ENCODE measurements around the gene DXO. TPM values are rescaled to one million over a fixed set of nuclear protein-coding genes. Genes with fewer than 3 reads are reported as not detected.

DXO gene
- total RNA-seq, 1 experiment from 2014 or later: 17.9 TPM

- no peak for DNase-seq (ENCODE audit: low spot score)
Measured at GRCh38 chr6:31930962-31931361, 41.0 kb downstream of the DXO start.

- no peak for DNase-seq (ENCODE audit: low spot score)
Measured at GRCh38 chr6:31928672-31928939, 43.3 kb downstream of the DXO start.

GRCh38 chr6:31927863-31928671 is 43.9 kb downstream of the DXO start:
- DNase-seq (ENCODE audit: low spot score): no peak

- no peak for DNase-seq (ENCODE audit: low spot score)
Measured at GRCh38 chr6:31927242-31927862, 44.6 kb downstream of the DXO start, which contains the start of gene C2. Gene C2, plus strand, starts transcription at chr6:31927717. Its CDS starts 36 bp downstream, at chr6:31927753.

GRCh38 chr6:31922942-31923341 is 49.0 kb downstream of the DXO start:
- no peak for DNase-seq (ENCODE audit: low spot score)

- no peak for DNase-seq (ENCODE audit: low spot score)
Measured at GRCh38 chr6:31920811-31921210, 51.1 kb downstream of the DXO start.

Other genes with a start within 250 kb of the DXO start
- gene MPIG6B, start 248.8 kb downstream of the DXO start, total RNA-seq (2014; rRNA removed; shearing (Covaris generic)): not detected in 2 replicates
- gene DDAH2, start 242.8 kb downstream of the DXO start, total RNA-seq (2014; rRNA removed; shearing (Covaris generic)): 134 and 166 TPM in 2 replicates
- gene CLIC1, start 235.6 kb downstream of the DXO start, total RNA-seq (2014; rRNA removed; shearing (Covaris generic)): 927 and 1,153 TPM in 2 replicates
- gene MSH5, start 232.1 kb downstream of the DXO start, total RNA-seq (2014; rRNA removed; shearing (Covaris generic)): 3.2 and 6.1 TPM in 2 replicates
- 1.1 and 3.0 TPM in 2 replicates for gene SAPCD1, start 209.5 kb downstream of the DXO start, total RNA-seq (2014; rRNA removed; shearing (Covaris generic))
- gene VWA7, start 194.8 kb downstream of the DXO start, total RNA-seq (2014; rRNA removed; shearing (Covaris generic)): 0.60 and 3.2 TPM in 2 replicates
- 56.0 and 58.8 TPM in 2 replicates for gene VARS1, start 176.4 kb downstream of the DXO start, total RNA-seq (2014; rRNA removed; shearing (Covaris generic))
- gene LSM2, start 165.2 kb downstream of the DXO start, total RNA-seq (2014; rRNA removed; shearing (Covaris generic)): 80.4 and 88.0 TPM in 2 replicates
- 1.4 and 3.0 TPM in 2 replicates for gene HSPA1L, start 156.9 kb downstream of the DXO start, total RNA-seq (2014; rRNA removed; shearing (Covaris generic))
- 1.2 and 4.1 TPM in 2 replicates for gene HSPA1A, start 156.6 kb downstream of the DXO start, total RNA-seq (2014; rRNA removed; shearing (Covaris generic))
- gene HSPA1B, start 144.4 kb downstream of the DXO start, total RNA-seq (2014; rRNA removed; shearing (Covaris generic)): 312 and 358 TPM in 2 replicates
- gene NEU1, start 109.3 kb downstream of the DXO start, total RNA-seq (2014; rRNA removed; shearing (Covaris generic)): 101 and 107 TPM in 2 replicates
- not detected in 2 replicates for gene SLC44A4, start 93.1 kb downstream of the DXO start, total RNA-seq (2014; rRNA removed; shearing (Covaris generic))
- gene EHMT2, start 74.4 kb downstream of the DXO start, total RNA-seq (2014; rRNA removed; shearing (Covaris generic)): 75.5 and 85.7 TPM in 2 replicates
- gene ZBTB12, start 70.1 kb downstream of the DXO start, total RNA-seq (2014; rRNA removed; shearing (Covaris generic)): 1.3 and 4.1 TPM in 2 replicates
- gene C2, start 44.4 kb downstream of the DXO start, total RNA-seq (2014; rRNA removed; shearing (Covaris generic)): 0.69 TPM in 1 of 2 replicates, not detected in the other
- gene CFB, start 26.0 kb downstream of the DXO start, total RNA-seq (2014; rRNA removed; shearing (Covaris generic)): 3.7 and 4.0 TPM in 2 replicates
- 92.1 and 117 TPM in 2 replicates for gene NELFE, start 13.2 kb downstream of the DXO start, total RNA-seq (2014; rRNA removed; shearing (Covaris generic))
- 26.0 and 29.9 TPM in 2 replicates for gene SKIC2, start 13.0 kb downstream of the DXO start, total RNA-seq (2014; rRNA removed; shearing (Covaris generic))
- 1.2 and 1.6 TPM in 2 replicates for gene C4A, start 9.9 kb upstream of the DXO start, total RNA-seq (2014; rRNA removed; shearing (Covaris generic))
- gene C4B, start 42.7 kb upstream of the DXO start, total RNA-seq (2014; rRNA removed; shearing (Covaris generic)): 0.62 and 2.5 TPM in 2 replicates
- gene CYP21A2, start 66.3 kb upstream of the DXO start, total RNA-seq (2014; rRNA removed; shearing (Covaris generic)): 0.05 TPM in 1 of 2 replicates, not detected in the other
- gene TNXB, start 137.2 kb upstream of the DXO start, total RNA-seq (2014; rRNA removed; shearing (Covaris generic)): 45.0 and 45.7 TPM in 2 replicates
- 19.9 and 22.2 TPM in 2 replicates for gene ATF6B, start 156.1 kb upstream of the DXO start, total RNA-seq (2014; rRNA removed; shearing (Covaris generic))
- 4.8 and 8.8 TPM in 2 replicates for gene FKBPL, start 158.2 kb upstream of the DXO start, total RNA-seq (2014; rRNA removed; shearing (Covaris generic))
- not detected in 2 replicates for gene PRRT1, start 179.8 kb upstream of the DXO start, total RNA-seq (2014; rRNA removed; shearing (Covaris generic))
- gene PPT2, start 182.0 kb upstream of the DXO start, total RNA-seq (2014; rRNA removed; shearing (Covaris generic)): 4.7 and 7.7 TPM in 2 replicates
- gene EGFL8, start 192.5 kb upstream of the DXO start, total RNA-seq (2014; rRNA removed; shearing (Covaris generic)): 1.9 and 4.9 TPM in 2 replicates
- gene AGPAT1, start 203.9 kb upstream of the DXO start, total RNA-seq (2014; rRNA removed; shearing (Covaris generic)): 29.6 and 36.2 TPM in 2 replicates
- gene RNF5, start 206.3 kb upstream of the DXO start, total RNA-seq (2014; rRNA removed; shearing (Covaris generic)): 59.4 and 61.7 TPM in 2 replicates
- gene AGER, start 212.1 kb upstream of the DXO start, total RNA-seq (2014; rRNA removed; shearing (Covaris generic)): 0.60 and 2.2 TPM in 2 replicates
- gene PBX2, start 218.1 kb upstream of the DXO start, total RNA-seq (2014; rRNA removed; shearing (Covaris generic)): 18.1 and 21.4 TPM in 2 replicates
- gene GPSM3, start 220.5 kb upstream of the DXO start, total RNA-seq (2014; rRNA removed; shearing (Covaris generic)): 3.1 and 3.4 TPM in 2 replicates